ENCODE measurements around the gene OXCT1.
"Not testable (repeated sequence)": the region's sequence is repeated elsewhere in the genome, so short reads cannot be mapped to it uniquely, and the experiment has no call there.

The OXCT1 gene

GRCh38 chr5:41871852-41872251, 1.6 kb upstream of the OXCT1 start:
- DNase-seq, result no peak

- no peak for DNase-seq
Observed at GRCh38 chr5:41870627-41871048, 413 bp upstream of the OXCT1 start.

GRCh38 chr5:41869151-41869723, 988 bp downstream of the OXCT1 start:
- no peak for DNase-seq

GRCh38 chr5:41863871-41864486, 6.2 kb downstream of the OXCT1 start:
- DNase-seq, result no peak

- DNase-seq, result no peak
Observed at GRCh38 chr5:41858890-41859289, 11.3 kb downstream of the OXCT1 start.

- DNase-seq, result no peak
Observed at GRCh38 chr5:41857989-41858388, 12.2 kb downstream of the OXCT1 start.

- DNase-seq, result peak; percentile 11 to 82
Observed at GRCh38 chr5:41856644-41857491, 13.4 kb downstream of the OXCT1 start.

- no peak for DNase-seq
Observed at GRCh38 chr5:41852293-41852692, 17.9 kb downstream of the OXCT1 start.

GRCh38 chr5:41851116-41851515, 19.1 kb downstream of the OXCT1 start:
- no peak for DNase-seq

GRCh38 chr5:41848983-41849382, 21.2 kb downstream of the OXCT1 start:
- no peak for DNase-seq

- not testable (repeated sequence) for DNase-seq
Observed at GRCh38 chr5:41845751-41846150, 24.5 kb downstream of the OXCT1 start.

- no peak for DNase-seq
Observed at GRCh38 chr5:41844502-41844901, 25.7 kb downstream of the OXCT1 start.

- DNase-seq, result peak; percentile 13 to 67
Observed at GRCh38 chr5:41843456-41844370, 26.5 kb downstream of the OXCT1 start.

GRCh38 chr5:41842777-41843176, 27.4 kb downstream of the OXCT1 start:
- no peak for DNase-seq

GRCh38 chr5:41841325-41841724, 28.9 kb downstream of the OXCT1 start:
- no peak for DNase-seq

GRCh38 chr5:41840251-41840650, 30.0 kb downstream of the OXCT1 start:
- DNase-seq, result no peak

- DNase-seq, result no peak
Observed at GRCh38 chr5:41837793-41838192, 32.4 kb downstream of the OXCT1 start.

- peak; percentile 17 to 66 for DNase-seq
Observed at GRCh38 chr5:41835645-41836044, 34.6 kb downstream of the OXCT1 start.

- no peak for DNase-seq
Observed at GRCh38 chr5:41834506-41834905, 35.7 kb downstream of the OXCT1 start.

GRCh38 chr5:41832430-41832829, 37.8 kb downstream of the OXCT1 start:
- DNase-seq, result no peak

GRCh38 chr5:41831155-41831554, 39.1 kb downstream of the OXCT1 start:
- DNase-seq, result no peak

GRCh38 chr5:41827792-41828191, 42.4 kb downstream of the OXCT1 start:
- no peak for DNase-seq

- DNase-seq, result no peak
Observed at GRCh38 chr5:41822036-41822435, 48.2 kb downstream of the OXCT1 start.

All from SW 1271 (cell line).